GDM1 (cell line): ENCODE measurements around the gene RILPL1.
"Not testable (repeated sequence)": the region's sequence is repeated elsewhere in the genome, so short reads cannot be mapped to it uniquely, and the experiment has no call there.

Source experiments
- DNase-seq: peaks from one replicate; lab custom pipeline; 2025; lab: John Stamatoyannopoulos, UW

Gene RILPL1

GRCh38 chr12:123494124-123494851 lies 39.2 kb downstream of the RILPL1 start:
- no peak for DNase-seq

GRCh38 chr12:123492339-123493039 lies 41.0 kb downstream of the RILPL1 start:
- DNase-seq, result not testable (repeated sequence)

GRCh38 chr12:123491481-123491880 lies 42.0 kb downstream of the RILPL1 start:
- DNase-seq, result no peak

- DNase-seq, result no peak
These were observed 42.5 kb downstream of the RILPL1 start for GRCh38 chr12:123491056-123491455.

GRCh38 chr12:123490089-123490488 lies 43.4 kb downstream of the RILPL1 start:
- DNase-seq, result no peak

GRCh38 chr12:123489580-123489979 lies 43.9 kb downstream of the RILPL1 start:
- DNase-seq, result no peak

- DNase-seq, result no peak
These were observed 44.8 kb downstream of the RILPL1 start for GRCh38 chr12:123488539-123489230.

- no peak for DNase-seq
These were observed 46.1 kb downstream of the RILPL1 start for GRCh38 chr12:123487428-123487827.

- DNase-seq, result no peak
These were observed 47.8 kb downstream of the RILPL1 start for GRCh38 chr12:123485756-123486155.

- no peak for DNase-seq
These were observed 49.8 kb downstream of the RILPL1 start for GRCh38 chr12:123483602-123484248.

- DNase-seq, result no peak
These were observed 50.6 kb downstream of the RILPL1 start for GRCh38 chr12:123482876-123483275.

- DNase-seq, result not testable (repeated sequence)
These were observed 52.3 kb downstream of the RILPL1 start for GRCh38 chr12:123481251-123481650.

- DNase-seq, result no peak
These were observed 53.9 kb downstream of the RILPL1 start for GRCh38 chr12:123479442-123480180.

GRCh38 chr12:123478762-123479161 lies 54.8 kb downstream of the RILPL1 start:
- DNase-seq, result no peak

GRCh38 chr12:123478069-123478468 lies 55.5 kb downstream of the RILPL1 start:
- no peak for DNase-seq

- no peak for DNase-seq
These were observed 58.2 kb downstream of the RILPL1 start for GRCh38 chr12:123475246-123475703.

GRCh38 chr12:123474485-123475245 lies 58.9 kb downstream of the RILPL1 start:
- no peak for DNase-seq

GRCh38 chr12:123472438-123472849 lies 61.1 kb downstream of the RILPL1 start:
- DNase-seq, result no peak

GRCh38 chr12:123471374-123472068 lies 62.0 kb downstream of the RILPL1 start:
- no peak for DNase-seq

GRCh38 chr12:123469978-123470377 lies 63.5 kb downstream of the RILPL1 start:
- no peak for DNase-seq
